Esophagus muscularis mucosa (tissue), 4 donors: ENCODE results near the gene CCR4. TPM values are rescaled to one million over a fixed set of nuclear protein-coding genes. Genes with fewer than 3 reads are reported as not detected.

Experiments
- DNase-seq: peaks from one replicate; pipeline ENCODE4 v3.0.0-alpha.2; 2017; ENCODE audit errors: extremely low spot score
- H3K27ac ChIP-seq, 4 donors: fragments of 200-600 bp; sonication (generic); replicated peaks in 1 of 4; 1 replicate in 3 of 4; 2 replicates in 1 of 4; pipeline ENCODE4 v1.5.1; 2016 to 2019; ENCODE audit warnings: mild to moderate bottlenecking in 1 of 4
- H3K27me3 ChIP-seq, 4 donors: fragments of 200-600 bp; sonication (generic); one replicate each; pipeline versions ENCODE4 v1.5.1 to v1.6.0; 2016 to 2019
- H3K36me3 ChIP-seq, 4 donors: fragments of 200-600 bp; sonication (generic); one replicate each; pipeline ENCODE4 v1.5.1; 2016 to 2019
- H3K4me1 ChIP-seq, 4 donors: fragments of 200-600 bp; sonication (generic); one replicate each; pipeline ENCODE4 v1.5.1; 2016 to 2019
- H3K4me3 ChIP-seq, 4 donors: fragments of 200-600 bp; sonication (generic); 1 replicate in 2 of 4; 2 replicates in 2 of 4; pipeline ENCODE4 v1.5.1; 2016 to 2019; ENCODE audit warnings: mild to moderate bottlenecking in 4 of 4, moderate library complexity in 1 of 4
- H3K9me3 ChIP-seq, 4 donors: fragments of 200-600 bp; sonication (generic); 1 replicate in 3 of 4; 2 replicates in 1 of 4; pipeline ENCODE4 v1.5.1; 2016 to 2019
- EP300 ChIP-seq: sonication (generic); formaldehyde crosslinking; IDR thresholded peaks from one replicate; pipeline ENCODE4 v1.6.1; 2017; ENCODE audit warnings: antibody characterized with exemption
- POLR2A ChIP-seq: fragments of 450-650 bp; IDR thresholded peaks from one replicate; pipeline ENCODE4 v1.6.1; 2017; ENCODE audit warnings: antibody characterized with exemption, moderate library complexity, mild to moderate bottlenecking, low read depth
- POLR2AphosphoS5 ChIP-seq, 2 donors: sonication (generic); formaldehyde crosslinking; IDR thresholded peaks; one replicate each; pipeline ENCODE4 v1.6.1; 2017; ENCODE audit warnings: antibody characterized with exemption in 2 of 2
- WGBS: methylation state at CpG from one replicate; pipeline ENCODE4 v1.1.5; 2018; 5-methylcytosine and 5-hydroxymethylcytosine counted together
- intact Hi-C: fragments of 100-400 bp; cut with DNase I; formaldehyde crosslinking; loops from one replicate; pipeline ENCODE4 v1.15.1; 2023
- total RNA-seq, 4 donors: library from RNA; depleted of rRNA; stranded (reverse); fragments of >200 nt; gene quantifications; one replicate each; pipeline versions ENCODE4 v1.1.0 to v1.2.1, GENCODE V29; 2016
- TF ChIP-seq, protein P1 (sequence below), 3 experiments: fragments of 200-600 bp in 2 of 3; fragments of 450-650 bp in 1 of 3; sonication (generic) in 2 of 3; IDR thresholded peaks; one replicate each; pipeline ENCODE4 v1.5.1; 2017 to 2019; ENCODE audit warnings: antibody characterized with exemption in 3 of 3, mild to moderate bottlenecking in 2 of 3, moderate library complexity in 1 of 3

Gene CCR4
- total RNA-seq, 4 donors from 2014 or later = 0.17 TPM; not detected in 3

- no peaks in the 10 kb centered on the region for H3K9me3 ChIP-seq
- H3K4me1 ChIP-seq = no peaks in the 10 kb centered on the region
- no peak for TF ChIP-seq POLR2AphosphoS5 (IDR thresholded peaks at IDR 0.05)
- no peak for TF ChIP-seq POLR2A
- no peak overlapping the region for H3K27ac ChIP-seq
- H3K36me3 ChIP-seq = no peaks in the 10 kb centered on the region
- no peak for DNase-seq
- H3K4me3 ChIP-seq = no peak overlapping the region
- no peaks in the 10 kb centered on the region for H3K27me3 ChIP-seq
- WGBS = 91% methylated on average over 6 of the region's 6 CpGs
- intact Hi-C loops = no loop called here
Measured at GRCh38 chr3:32989171-32989570, 37.7 kb downstream of the CCR4 start.

GRCh38 chr3:32990116-32990515 lies 38.7 kb downstream of the CCR4 start:
- 98% methylated on average over 2 of the region's 2 CpGs for WGBS
- Histone ChIP-seq H3K4me1 (no peaks in the 10 kb centered on the region), H3K27ac (no peak overlapping the region), H3K4me3 (no peak overlapping the region), H3K27me3 (no peaks in the 10 kb centered on the region), H3K36me3 (no peaks in the 10 kb centered on the region), H3K9me3 (no peaks in the 10 kb centered on the region)
- intact Hi-C loops = no loop called here
- TF ChIP-seq POLR2AphosphoS5 (IDR thresholded peaks at IDR 0.05) = no peak
- TF ChIP-seq EP300 = no peak
- no peak for TF ChIP-seq POLR2A
- TF ChIP-seq, protein P1, sequence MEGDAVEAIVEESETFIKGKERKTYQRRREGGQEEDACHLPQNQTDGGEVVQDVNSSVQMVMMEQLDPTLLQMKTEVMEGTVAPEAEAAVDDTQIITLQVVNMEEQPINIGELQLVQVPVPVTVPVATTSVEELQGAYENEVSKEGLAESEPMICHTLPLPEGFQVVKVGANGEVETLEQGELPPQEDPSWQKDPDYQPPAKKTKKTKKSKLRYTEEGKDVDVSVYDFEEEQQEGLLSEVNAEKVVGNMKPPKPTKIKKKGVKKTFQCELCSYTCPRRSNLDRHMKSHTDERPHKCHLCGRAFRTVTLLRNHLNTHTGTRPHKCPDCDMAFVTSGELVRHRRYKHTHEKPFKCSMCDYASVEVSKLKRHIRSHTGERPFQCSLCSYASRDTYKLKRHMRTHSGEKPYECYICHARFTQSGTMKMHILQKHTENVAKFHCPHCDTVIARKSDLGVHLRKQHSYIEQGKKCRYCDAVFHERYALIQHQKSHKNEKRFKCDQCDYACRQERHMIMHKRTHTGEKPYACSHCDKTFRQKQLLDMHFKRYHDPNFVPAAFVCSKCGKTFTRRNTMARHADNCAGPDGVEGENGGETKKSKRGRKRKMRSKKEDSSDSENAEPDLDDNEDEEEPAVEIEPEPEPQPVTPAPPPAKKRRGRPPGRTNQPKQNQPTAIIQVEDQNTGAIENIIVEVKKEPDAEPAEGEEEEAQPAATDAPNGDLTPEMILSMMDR (IDR thresholded peaks at IDR 0.05) = no peak
- DNase-seq = no peak

DNA sequence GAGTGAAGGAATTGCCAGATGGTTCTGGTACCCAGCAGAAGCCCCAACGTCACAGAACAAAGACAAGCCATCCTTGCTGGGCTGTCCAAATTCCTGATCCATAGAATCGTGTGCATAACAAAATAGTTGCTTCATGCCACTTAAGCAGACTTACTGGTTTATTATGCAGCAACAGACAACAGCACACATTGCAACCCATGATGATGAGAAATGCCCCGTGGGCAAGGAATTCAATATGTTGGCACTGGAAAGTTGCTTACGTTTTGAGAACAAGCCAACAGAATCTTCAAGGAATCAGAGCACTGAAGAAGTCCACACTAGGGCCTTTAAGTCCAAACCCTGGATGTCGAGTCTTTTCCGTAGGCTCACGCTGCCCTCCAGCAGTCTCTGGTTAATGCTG lies 40.3 kb downstream of the CCR4 start:
- WGBS = 87% methylated on average over 7 of the region's 7 CpGs
- intact Hi-C loops = no loop called here
- no peak overlapping the region for H3K4me3 ChIP-seq
- H3K9me3 ChIP-seq = no peaks in the 10 kb centered on the region
- no peak for DNase-seq
- TF ChIP-seq, protein P1 (IDR thresholded peaks at IDR 0.05) = no peak
- no peak for TF ChIP-seq EP300
- no peak for TF ChIP-seq POLR2A
- TF ChIP-seq POLR2AphosphoS5 (IDR thresholded peaks at IDR 0.05) = no peak
- peaks cover 0 to 12% (median 7%) of the 10 kb centered on the region in 4 donors for H3K36me3 ChIP-seq
- no peaks in the 10 kb centered on the region for H3K27me3 ChIP-seq
- H3K4me1 ChIP-seq = no peaks in the 10 kb centered on the region
- H3K27ac ChIP-seq = no peak overlapping the region

- no peak for DNase-seq
- WGBS = 100% methylated on average over 3 of the region's 3 CpGs
- TF ChIP-seq EP300 (no peak), POLR2A (no peak), POLR2AphosphoS5 (IDR thresholded peaks at IDR 0.05) (no peak)
- TF ChIP-seq, protein P1 (IDR thresholded peaks at IDR 0.05) = no peak
- Histone ChIP-seq H3K27me3 (no peaks in the 10 kb centered on the region), H3K27ac (no peak overlapping the region), H3K4me1 (no peaks in the 10 kb centered on the region), H3K9me3 (no peaks in the 10 kb centered on the region), H3K36me3 (peaks cover 0 to 17% (median 12%) of the 10 kb centered on the region in 4 donors), H3K4me3 (no peak overlapping the region)
- intact Hi-C loops = no loop called here
Measured at GRCh38 chr3:32992310-32992686, 40.9 kb downstream of the CCR4 start.

GRCh38 chr3:32994045-32994444 lies 42.6 kb downstream of the CCR4 start:
- Histone ChIP-seq H3K27me3 (no peaks in the 10 kb centered on the region), H3K4me3 (no peak overlapping the region), H3K4me1 (no peaks in the 10 kb centered on the region), H3K9me3 (no peaks in the 10 kb centered on the region), H3K36me3 (peaks cover 0 to 35% (median 24%) of the 10 kb centered on the region in 4 donors), H3K27ac (no peak overlapping the region)
- 91% methylated on average over 5 of the region's 5 CpGs for WGBS
- TF ChIP-seq, protein P1 (IDR thresholded peaks at IDR 0.05) = no peak
- no peak for TF ChIP-seq POLR2AphosphoS5 (IDR thresholded peaks at IDR 0.05)
- no peak for TF ChIP-seq EP300
- TF ChIP-seq POLR2A = no peak
- intact Hi-C loops = no loop called here
- DNase-seq = no peak
